KOPT-K1 (cell line): ENCODE results near the gene EDEM3.
"Not testable (repeated sequence)": the region's sequence is repeated elsewhere in the genome, so short reads cannot be mapped to it uniquely, and the experiment has no call there.

Source experiments
- H3K27ac ChIP-seq: fragments of 200-600 bp; sonication (generic); 2 replicates; pipeline ENCODE4 v1.5.1; 2016; ENCODE audit warnings: antibody characterized with exemption, mild to moderate bottlenecking, low read depth, low read length; ENCODE audit not compliant: poor library complexity, severe bottlenecking
- H3K36me3 ChIP-seq: fragments of 200-600 bp; sonication (generic); 2 replicates; pipeline ENCODE4 v1.5.1; 2017; ENCODE audit warnings: antibody characterized with exemption, mild to moderate bottlenecking, low read length, moderate library complexity; ENCODE audit not compliant: insufficient read depth
- H3K9me3 ChIP-seq: fragments of 200-600 bp; sonication (generic); 2 replicates; pipeline ENCODE4 v1.5.1; 2017; ENCODE audit warnings: antibody characterized with exemption, low read length, mild to moderate bottlenecking; ENCODE audit not compliant: insufficient read depth, poor library complexity, severe bottlenecking

Gene EDEM3

DNA sequence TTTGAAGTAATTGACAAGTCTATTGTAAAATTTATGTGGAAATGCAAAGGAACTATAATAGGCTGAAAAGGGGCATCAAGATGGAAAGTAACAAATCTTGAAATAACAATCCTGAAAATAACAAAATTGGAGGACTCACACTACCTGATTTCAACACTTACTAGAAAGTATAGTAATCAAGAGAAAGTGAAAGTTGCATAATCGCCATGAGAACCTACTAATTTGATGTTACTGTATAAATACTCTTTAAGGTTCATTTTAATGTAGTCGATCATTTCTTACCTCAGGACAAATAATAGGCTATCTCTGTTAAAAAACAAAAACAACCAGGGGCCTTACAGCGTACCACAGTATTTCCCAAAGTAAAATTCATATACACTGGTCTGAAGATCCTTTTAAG is 71.7 kb downstream of the EDEM3 start:
- no peak overlapping the region for H3K27ac ChIP-seq
- H3K36me3 ChIP-seq, result no peaks in the 10 kb centered on the region
- peaks cover 10% of the 10 kb centered on the region for H3K9me3 ChIP-seq

DNA sequence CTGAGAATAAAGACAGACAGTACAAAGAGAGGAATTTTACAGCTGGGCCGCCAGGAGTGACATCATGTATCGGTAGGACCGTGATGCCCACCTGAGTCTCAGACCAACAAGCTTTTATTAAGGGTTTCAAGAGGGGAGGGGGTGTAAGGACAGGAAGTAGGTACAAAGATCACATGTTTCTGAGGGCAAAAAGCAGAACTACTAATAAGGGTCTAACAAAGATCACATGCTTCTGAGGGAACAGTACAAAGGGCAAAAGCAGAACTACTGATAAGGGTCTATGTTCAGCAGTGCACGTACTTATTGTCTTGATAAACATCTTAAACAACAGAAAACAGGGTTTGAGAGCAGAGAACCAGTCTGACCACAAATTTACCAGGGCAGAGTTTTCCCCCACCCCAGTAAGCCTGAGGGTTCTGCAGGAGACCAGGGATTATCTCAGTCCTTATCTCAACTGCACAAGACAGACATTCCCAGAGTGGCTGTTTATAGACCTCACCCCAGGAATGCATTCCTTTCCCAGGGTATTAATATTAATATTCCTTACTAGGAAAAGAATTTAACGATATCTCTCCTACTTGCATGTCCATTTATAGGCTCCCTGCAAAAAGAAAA is 73.9 kb downstream of the EDEM3 start:
- H3K27ac ChIP-seq, H3K36me3 ChIP-seq: not testable (repeated sequence)
- peaks cover 10% of the 10 kb centered on the region for H3K9me3 ChIP-seq

DNA sequence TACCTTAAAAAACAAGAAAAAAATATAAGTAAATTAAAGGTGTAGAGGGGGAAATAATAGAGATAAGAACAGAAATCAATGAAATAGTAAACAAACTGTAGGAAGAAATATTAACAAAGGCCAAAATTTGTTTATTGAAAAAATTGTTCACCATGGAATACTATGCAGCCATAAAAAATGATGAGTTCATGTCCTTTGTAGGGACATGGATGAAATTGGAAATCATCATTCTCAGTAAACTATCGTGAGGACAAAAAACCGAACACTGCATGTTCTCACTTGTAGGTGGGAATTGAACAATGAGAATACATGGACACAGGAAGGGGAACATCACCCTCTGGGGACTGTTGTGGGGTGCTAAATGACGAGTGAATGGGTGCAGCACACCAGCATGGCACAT is 75.2 kb downstream of the EDEM3 start:
- not testable (repeated sequence) for H3K27ac ChIP-seq, H3K36me3 ChIP-seq
- peaks cover 10% of the 10 kb centered on the region for H3K9me3 ChIP-seq

DNA sequence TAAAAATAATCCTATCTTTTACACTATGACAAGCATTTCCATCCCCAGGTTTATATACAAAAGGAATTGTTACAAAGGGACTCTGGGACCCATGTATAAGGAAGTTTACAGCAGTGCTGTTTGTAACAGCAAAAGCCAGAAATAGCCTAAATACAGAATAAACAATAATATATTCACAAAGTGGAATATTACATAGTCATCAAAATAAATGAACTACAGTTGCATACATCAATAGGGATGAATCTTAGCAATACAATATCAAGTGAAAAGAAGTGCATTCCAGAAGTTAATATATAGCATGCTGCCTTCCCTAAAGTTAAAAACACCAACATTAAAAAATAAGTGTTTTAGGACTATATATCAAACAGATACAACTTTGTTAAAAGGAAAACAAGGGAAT is 77.3 kb downstream of the EDEM3 start:
- no peaks in the 10 kb centered on the region for H3K36me3 ChIP-seq
- H3K27ac ChIP-seq, result no peak overlapping the region
- H3K9me3 ChIP-seq, result peaks cover 7% of the 10 kb centered on the region

DNA sequence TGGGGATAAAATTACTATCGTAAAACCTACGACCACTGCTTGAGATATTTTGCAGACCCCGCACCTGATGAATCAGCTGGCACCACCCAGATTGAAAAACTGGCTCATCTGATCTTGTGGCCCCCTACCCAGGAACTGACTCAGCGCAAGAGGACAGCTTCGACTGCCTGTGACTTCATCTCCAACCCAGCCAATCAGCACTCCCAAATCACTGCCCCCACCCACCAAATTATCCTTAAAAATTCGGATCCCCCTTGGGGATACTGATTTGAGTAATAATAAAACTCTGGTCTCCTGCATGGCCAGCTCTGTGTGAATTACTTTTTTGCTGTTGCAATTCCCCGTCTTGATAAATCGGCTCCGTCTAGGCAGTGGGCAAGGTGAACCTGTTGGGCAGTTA is 81.4 kb downstream of the EDEM3 start:
- no peak overlapping the region for H3K27ac ChIP-seq
- H3K36me3 ChIP-seq, result no peaks in the 10 kb centered on the region
- H3K9me3 ChIP-seq, result no peaks in the 10 kb centered on the region

DNA sequence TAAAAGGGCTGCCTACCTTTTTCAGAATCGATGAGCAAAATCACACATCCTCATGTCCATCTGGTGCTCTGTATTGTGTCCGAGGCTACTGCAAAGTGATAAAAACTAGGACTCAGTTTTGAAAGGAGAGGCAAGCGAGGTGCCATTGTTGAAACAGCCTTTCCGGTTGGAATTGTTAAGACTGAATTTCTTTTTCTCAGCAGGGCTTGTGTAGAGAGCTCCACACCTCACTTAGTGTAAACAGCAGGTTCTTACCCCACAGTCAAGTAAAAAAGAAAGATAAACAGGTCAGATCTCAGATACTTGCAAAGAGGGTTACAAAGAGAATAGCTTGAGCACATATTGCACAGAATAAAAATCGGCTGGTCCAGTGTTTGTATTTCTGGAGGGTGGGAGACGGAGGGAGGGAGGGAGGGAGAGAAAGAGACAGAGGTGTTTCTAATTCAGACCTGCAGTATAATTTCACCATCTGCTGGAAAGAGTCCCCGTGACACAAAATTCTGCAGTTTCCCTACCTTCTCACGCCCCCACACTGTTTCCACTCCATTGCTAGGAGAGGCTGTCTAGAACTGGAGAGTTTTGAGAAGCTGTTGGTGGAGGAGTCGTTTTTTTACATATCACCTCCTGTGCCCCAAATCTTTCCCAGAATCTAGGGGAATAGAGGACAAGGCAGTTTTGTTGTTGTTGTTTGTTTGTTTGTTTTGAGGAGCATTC is 82.5 kb downstream of the EDEM3 start:
- no peak overlapping the region for H3K27ac ChIP-seq
- no peaks in the 10 kb centered on the region for H3K36me3 ChIP-seq

DNA sequence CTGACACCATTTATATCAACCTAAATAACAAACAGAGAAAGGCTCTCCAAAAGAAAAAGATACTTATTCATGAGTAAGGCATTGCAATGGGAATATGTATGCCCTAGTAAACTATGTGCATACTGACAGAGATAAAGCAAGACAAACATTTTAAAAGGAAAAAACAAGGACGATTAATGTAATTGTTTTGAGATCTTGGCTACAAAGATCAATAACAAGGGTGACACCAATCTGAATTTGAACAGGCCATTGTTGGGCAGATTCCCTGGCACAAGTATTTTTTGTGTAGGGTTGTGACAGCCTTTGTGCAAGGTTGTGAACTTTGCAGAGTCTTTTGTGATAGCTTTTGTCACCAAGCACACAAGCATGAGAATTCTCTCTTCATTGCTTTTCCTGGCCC is 85.3 kb downstream of the EDEM3 start:
- no peak overlapping the region for H3K27ac ChIP-seq
- no peaks in the 10 kb centered on the region for H3K36me3 ChIP-seq
- no peaks in the 10 kb centered on the region for H3K9me3 ChIP-seq

More for the DNA sequence above, 82.5 kb downstream of the EDEM3 start:
- H3K9me3 ChIP-seq, result no peaks in the 10 kb centered on the region

DNA sequence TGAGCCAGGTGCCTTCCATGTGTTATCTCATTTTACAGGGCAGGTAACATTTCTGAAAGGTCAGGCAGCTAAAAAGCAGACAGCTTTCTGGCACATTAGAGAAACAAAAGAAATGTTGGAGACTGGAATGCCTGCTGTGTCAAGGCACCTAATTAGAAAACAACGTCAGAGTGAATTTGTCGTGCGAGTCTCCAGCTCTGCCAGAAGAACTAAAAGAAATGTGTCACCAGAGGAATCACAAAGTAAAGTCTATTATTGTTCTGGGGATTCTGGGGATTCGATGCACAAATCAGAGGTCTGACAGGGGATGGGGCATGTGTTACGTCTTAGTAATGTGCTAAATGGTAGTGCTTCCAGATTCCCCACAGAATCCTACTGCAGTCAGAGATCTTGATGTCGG is 89.3 kb downstream of the EDEM3 start:
- H3K9me3 ChIP-seq, result no peaks in the 10 kb centered on the region
- H3K36me3 ChIP-seq, result no peaks in the 10 kb centered on the region
- H3K27ac ChIP-seq, result no peak overlapping the region

DNA sequence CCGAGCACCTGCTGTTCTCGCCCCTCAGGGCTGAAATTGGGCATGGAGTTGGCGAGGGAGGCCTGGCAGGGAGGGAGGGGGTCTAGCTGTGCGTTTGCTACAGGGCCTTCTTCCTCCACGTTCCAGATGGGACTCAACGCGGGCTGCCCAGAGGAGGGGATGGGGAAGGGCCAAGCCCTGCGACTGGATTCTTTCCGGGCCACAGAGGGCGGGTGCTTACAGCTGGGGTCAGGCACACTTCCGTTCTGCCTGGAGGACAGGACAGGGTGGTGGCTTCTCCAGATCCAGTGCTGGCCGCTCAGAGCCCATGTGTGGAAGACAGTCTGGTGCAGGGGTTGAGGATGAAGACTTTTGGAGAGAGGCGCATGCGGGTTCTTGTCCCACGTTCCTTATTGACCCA is 90.0 kb downstream of the EDEM3 start:
- Histone ChIP-seq H3K36me3 (no peaks in the 10 kb centered on the region), H3K27ac (no peak overlapping the region), H3K9me3 (no peaks in the 10 kb centered on the region)

DNA sequence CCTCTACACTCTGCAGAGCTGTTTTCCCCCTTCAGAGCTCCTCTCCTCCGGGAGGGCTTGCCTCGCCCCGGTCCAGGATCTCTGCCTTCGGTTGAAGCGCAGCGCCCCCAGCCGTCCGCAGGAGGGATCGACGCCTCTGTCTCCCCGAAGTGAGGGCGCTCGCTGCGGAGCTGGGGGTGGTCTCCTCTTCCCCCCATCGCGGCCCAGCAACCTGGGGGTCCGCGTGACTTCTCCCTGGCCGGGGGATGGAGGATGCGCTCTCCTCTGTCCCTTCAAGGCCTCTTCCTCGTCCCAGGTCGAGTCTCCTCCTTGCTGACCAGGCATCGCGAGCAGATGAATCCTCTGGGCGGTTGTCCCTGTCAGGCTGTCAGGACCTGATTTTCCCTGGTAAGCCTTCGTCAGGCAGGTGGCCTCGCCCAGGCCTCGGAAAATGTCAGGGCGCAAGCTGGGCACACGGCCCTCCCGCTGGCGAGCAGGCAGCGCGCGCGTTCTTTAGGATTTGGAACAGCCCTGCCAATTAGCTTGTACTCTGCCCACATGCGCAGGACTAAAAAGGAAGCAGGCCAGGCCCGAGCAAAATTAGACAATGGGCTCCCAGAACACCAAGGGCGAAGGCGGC is 90.5 kb downstream of the EDEM3 start:
- H3K27ac ChIP-seq, result no peak overlapping the region
- H3K9me3 ChIP-seq, result no peaks in the 10 kb centered on the region
- H3K36me3 ChIP-seq, result no peaks in the 10 kb centered on the region

DNA sequence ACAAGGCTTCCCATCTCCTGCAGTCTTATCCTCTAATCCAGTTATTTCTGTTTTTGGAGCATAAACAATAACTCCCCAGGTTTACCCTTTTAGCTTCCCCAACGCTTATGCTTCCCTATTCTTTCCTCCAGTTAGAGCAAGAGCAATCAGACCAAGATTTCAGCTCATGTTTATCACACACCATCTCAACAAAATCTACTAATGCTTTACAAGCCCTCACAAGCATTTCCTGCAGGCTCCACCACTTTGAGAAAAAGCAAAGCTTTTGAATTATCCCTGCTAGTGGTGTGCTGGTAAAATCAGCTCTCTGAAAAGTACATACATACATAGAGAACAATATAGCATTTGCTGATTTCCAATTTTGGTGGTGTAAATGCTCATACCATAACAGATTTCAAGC is 92.9 kb downstream of the EDEM3 start:
- H3K36me3 ChIP-seq, result no peaks in the 10 kb centered on the region
- no peak overlapping the region for H3K27ac ChIP-seq
- H3K9me3 ChIP-seq, result no peaks in the 10 kb centered on the region

DNA sequence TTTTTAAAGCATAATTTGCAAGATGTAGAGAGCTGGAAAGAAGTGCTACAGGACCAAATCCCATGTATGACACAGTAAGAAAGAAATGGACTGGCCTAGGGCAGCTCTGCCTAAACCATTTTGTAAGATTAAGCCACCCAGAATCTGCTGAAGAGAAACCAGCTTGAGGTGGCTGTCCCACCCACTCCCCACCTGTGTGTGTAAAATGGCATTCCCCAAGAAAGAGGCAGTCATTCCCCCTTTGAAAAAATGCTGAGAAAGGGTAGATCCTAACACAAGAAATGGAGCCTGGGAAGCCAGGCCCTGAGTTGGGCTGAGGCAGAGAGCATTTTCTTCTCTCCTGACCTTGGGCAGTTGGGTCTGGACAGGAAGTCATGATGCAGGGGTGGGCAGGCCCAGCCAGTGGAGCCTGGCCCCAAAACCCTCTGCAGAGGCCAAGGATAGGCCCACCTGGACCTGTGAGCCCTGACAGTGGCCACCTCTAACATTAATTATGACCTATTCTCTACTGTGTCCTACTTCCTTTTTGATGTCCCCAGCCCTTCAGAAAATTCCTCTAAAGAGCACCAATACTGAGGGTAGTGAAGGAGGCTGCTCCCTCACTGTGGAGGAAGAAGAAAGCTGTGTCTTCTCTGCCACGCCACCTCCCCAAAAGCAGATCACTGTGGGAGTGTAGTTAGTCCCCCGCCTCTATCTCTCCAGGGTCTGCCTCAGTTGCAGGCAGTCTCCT is 94.0 kb downstream of the EDEM3 start:
- Histone ChIP-seq H3K9me3 (no peaks in the 10 kb centered on the region), H3K36me3 (no peaks in the 10 kb centered on the region), H3K27ac (no peak overlapping the region)

DNA sequence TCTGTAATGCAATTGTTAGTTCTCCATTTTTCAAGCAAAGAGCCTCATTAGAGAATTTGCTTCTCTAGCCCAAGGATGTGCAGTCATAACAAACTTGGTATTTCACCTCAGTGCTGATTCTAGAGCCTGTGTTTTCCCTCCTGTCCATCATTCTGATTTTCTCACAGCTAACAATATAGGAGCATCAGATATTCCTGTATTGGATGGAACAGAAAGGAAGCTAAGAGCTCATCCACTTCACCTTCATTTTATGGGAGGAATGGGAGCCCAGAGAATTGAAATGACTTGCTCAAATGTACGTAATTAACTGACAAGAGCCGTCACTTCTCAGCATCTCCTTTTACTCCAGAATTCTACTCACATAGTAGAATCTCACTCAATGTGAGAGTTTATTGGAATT is 96.6 kb downstream of the EDEM3 start:
- no peaks in the 10 kb centered on the region for H3K9me3 ChIP-seq
- H3K27ac ChIP-seq, result no peak overlapping the region
- H3K36me3 ChIP-seq, result no peaks in the 10 kb centered on the region

DNA sequence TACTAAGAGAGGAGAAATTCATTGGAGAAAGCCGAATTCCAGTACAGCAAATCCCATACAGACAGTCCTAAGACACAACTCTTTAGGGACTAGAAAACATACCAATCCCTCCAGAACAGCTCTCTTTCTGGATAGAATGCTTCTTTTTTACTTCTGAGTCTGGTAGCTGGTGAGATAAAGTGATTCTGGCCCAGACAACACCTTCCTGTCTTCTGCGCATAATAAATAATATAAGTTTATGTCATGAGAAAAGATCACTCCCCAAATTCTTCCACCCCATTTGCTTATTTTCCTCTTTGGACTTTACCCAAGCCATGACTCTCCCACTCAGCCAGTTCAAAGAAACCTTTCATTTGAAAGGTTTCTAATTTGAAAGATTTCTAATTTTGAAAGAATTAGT is 98.4 kb downstream of the EDEM3 start:
- H3K9me3 ChIP-seq, result no peaks in the 10 kb centered on the region
- H3K36me3 ChIP-seq, result no peaks in the 10 kb centered on the region
- H3K27ac ChIP-seq, result no peak overlapping the region

DNA sequence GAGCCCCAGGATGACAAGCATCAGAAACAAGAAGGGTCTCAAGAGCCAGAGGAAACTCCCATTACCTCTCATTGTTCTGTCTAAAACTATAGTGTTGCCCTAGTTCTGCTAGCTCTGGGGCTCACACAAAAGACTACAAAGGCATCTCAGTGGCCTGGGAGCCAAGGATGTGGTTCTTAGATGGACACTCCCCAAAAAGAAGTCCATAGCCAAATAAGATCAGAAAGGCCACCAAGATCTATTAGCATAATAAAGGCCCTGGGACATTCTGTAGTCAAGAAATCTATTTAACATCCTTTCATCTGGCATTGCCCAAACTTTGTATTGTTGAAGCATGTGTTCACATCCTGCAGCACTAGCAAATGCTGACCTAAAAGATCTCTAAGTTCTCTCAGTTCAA is 99.5 kb downstream of the EDEM3 start:
- Histone ChIP-seq H3K9me3 (no peaks in the 10 kb centered on the region), H3K36me3 (no peaks in the 10 kb centered on the region), H3K27ac (no peak overlapping the region)
